HG03521 (cell line): ENCODE data around the gene HAGHL.
A peak's percentile ranks its signal among the peaks of the same experiment; 100 is the strongest.

Source experiments
- ATAC-seq: cut with Tn5 transposase; IDR thresholded peaks from one replicate; pipeline ENCODE4 v1.9.1; 2021; ENCODE audit warnings: mild to moderate bottlenecking, moderate library complexity; ENCODE audit not compliant: unreplicated experiment

Gene HAGHL

DNA sequence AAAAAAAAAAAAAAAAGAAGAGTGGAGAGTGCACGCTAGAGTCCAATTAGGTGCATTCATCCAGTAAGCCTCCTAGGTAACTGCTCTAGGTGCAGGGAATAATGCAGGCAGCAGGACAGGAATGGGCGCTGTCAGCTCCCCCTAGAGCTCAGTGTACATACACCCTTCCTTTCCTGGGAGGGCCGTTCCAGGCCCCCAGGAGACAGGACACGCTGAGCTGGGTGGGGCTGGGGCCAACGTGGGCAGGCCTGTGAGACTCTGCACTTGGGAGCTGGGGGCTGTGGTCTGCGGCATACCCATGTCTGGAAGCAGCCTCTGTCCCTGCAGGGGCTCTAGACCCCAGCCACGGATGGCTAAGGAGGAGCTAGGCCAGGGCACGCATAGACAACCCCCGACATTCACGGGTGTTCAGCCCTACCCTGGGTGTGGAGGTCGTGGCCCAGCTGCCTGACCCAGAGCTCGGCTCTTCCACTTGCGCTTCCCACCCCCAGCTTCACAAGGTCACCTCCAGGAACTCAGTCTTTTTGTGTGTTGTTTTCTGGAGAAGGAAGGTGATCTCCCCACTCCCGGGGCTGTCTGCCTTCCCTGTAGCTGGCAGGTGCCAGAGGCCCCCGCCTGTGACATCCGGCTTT, 7.0 kb upstream of the HAGHL start:
- ATAC-seq, result no peak

DNA sequence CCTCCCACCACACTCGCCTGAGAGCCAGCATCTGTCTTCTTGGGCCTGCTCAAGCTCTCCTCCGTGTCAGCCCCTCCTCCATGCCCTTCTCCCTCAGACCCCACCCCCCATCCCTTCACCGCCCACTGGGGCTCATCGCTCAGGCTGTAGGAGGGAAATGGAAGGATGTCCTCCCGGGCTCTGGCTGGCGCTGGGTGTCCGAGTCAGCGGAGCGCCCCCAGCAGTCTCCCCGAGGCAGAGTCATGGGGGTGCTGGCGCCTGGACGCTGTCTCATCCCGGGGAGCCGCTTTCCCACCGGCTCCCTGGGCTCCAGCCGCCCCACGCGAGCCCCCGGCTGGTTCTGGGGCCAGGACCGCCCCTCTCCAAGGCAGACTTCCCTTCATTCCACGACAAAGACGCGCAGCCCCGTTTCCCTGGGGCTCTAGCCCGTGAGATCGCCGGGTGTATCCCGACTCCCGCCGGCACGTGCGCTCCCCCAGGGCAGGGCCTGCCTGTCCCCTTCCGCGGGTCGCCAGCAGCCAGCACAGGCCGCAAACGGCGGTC, 6.4 kb upstream of the HAGHL start:
- peak; percentile 5 for ATAC-seq

DNA sequence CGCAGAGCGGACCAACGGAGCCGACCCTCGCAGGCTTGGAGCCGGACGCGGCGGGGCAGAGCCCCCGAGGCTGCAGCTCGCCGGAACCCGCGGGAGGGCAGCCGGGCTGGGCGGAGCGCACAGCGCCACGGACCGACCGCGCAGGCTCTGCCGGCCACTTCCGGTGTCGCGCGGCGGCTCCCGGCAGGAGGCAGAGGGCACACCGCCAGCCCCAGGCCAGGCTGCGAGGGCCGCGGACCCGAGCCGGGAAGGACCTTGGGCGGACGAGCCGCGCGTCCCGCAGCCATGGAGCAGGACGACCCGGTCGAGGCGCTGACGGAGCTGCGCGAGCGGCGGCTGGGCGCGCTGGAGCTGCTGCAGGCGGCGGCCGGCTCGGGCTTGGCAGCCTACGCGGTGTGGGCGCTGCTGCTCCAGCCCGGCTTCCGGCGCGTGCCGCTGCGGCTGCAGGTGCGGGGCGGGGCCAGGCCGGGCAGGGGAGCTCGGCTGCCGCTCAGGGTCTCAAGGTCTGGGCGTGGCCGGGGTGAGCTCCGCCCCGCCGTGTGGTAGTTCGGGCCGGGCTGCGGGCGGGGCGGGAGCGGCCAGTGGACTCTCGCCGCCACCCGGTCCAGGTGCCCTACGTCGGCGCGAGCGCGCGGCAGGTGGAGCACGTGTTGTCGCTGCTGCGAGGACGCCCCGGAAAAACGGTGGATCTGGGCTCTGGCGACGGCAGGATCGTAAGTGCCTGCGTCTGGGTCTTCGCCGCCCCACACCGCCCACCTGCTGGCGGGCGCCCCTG, 5.7 kb upstream of the HAGHL start, which contains the start of gene ANTKMT:
TSS of gene ANTKMT (plus strand) at position 157 of the 775 bp plus-strand sequence. CDS start at position 286, 129 bp downstream.
- peak; percentile 61 for ATAC-seq

DNA sequence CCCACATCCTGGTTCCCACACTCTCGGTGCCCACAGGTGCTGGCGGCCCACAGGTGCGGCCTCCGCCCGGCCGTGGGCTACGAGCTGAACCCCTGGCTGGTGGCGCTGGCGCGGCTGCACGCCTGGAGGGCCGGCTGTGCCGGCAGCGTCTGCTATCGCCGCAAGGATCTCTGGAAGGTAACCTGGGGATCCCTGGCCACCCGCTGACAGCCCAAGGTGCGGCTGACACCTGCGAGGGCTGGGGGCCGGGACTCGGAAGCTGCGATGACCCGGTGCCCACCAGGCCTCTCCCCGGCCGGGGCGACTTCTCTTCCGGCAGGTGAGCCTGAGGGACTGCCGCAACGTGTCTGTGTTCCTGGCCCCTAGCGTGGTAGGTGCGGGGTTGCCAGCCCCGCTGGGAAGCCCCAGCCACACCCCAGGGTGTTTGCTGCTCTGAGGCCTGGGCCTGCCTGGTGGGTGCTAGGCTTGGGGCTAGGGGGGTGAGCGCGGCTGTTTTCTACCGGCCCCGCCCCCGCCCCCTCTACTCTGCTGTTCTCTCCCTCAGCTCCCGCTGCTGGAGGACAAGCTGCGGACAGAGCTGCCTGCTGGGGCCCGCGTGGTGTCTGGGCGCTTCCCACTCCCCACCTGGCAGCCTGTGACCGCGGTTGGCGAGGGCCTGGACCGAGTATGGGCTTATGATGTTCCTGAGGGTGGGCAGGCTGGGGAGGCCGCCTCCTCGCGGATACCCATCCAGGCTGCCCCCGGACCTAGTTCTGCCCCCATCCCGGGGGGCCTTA, 5.0 kb upstream of the HAGHL start:
- no peak for ATAC-seq

DNA sequence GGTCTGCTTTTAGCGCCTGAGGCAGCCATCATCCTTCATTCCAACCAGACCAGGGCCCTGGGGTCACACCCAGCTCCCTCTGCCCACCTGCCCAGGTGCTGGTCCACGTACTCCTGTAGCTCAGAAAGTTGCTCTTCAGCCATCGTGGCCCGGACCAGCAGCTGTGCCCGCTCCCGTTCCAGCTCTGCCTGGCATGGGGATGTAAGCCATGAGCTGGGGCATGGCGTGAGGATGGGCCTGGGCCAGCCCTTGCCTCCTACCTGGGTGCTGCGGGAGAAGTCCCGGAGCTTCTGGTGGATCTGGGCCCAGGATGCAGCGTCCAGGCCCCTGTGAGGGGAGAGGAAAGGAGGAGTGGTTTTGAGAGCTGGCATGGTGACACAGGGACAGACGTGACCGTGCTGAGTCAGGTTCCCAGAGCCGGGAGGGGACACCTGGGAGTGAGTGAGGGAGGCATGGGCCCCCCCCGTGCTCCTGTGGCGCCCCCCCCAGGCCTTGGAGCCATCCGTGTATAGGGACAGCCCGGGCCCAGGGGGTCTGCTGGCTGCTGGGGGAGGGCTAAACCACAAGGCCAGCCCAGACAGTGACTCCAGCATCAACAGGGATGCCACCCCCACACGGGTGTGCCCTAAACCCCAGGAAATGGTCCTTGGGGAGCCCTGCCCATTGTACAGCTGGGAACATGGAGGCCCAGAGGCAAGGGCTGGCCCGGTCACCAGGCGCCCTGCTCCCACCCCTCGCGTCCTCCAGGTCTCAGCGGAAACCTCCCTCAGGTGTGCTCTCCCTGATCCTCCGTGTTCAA, 3.9 kb upstream of the HAGHL start:
- ATAC-seq, result no peak

DNA sequence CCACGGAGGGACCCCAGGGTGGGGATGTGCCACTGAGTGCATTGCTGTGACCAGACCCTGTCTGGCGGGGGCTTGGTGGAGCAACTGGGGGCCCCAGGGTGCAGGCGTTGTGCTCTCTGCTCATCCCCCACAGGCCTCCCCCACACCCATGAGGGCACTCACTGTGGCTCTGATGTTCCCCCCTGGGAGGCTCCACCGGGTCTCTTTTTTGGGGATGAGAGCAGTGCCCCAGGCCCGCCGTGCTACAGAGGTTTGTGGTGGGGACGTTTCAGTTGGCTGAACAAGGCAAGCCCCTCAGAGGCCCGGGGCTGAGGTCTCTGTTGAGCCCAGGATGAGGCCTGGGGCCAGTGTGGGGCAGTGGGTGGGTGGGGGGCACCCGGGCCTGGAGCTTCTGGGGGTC, 3.2 kb upstream of the HAGHL start:
- no peak for ATAC-seq

DNA sequence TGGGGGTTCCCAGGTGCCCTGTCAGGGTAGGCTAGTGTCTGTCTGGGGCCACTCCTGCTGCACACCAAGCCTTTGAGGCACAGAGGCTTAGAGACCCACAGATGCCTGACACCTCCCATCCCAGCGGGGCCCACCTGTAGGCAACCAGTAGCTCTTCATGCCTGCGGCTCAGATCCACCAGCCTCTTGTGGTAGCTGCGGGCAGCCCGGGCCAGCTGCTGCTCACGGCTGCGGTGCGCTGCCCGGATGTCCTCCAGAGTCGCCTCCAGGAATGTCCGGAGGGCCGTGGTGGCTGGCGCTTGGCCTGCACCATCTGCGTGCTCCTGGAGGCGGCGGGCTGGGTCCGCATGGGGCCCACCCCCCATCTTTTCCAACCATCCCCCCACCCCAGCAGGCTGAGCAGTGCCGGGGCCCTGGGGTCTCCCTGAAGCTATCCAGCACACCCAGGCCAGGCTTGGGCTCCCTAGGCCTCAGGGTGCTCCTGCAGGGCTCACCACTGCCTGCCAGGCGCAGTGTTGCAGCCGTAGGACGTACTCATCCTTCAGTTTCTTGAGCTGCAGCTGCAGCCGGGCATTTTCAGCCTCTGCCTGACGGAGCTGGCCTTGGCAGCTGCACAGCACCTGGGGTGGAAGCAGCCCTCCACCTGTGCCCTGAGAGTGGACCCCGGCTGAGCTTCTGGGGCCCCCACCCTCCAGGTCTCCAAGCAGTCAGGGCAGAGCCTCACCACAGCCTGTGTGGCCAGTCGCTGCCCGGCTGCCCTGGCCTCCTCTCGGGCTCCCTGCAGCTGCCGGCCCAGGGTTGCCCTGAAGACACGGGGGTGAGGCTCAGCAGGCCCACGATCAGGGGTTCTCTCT, 2.5 kb upstream of the HAGHL start:
- no peak for ATAC-seq

DNA sequence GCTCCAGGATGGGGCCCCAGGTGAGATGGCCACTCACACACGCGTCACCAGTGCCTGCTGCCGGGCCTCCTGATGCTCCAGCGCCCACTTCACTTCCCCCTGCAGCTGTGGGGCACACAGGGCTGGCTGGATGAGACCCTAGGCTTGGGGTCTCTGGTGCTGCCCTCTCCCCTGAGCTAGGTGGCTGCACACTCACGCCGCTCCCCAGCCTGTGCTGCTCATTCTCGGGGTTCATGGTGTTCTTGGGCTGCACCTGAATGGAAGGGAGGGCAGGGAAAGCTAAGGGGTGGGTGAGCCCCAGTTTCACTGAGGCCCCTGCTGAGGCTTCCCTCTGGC, 1.9 kb upstream of the HAGHL start:
- no peak for ATAC-seq

DNA sequence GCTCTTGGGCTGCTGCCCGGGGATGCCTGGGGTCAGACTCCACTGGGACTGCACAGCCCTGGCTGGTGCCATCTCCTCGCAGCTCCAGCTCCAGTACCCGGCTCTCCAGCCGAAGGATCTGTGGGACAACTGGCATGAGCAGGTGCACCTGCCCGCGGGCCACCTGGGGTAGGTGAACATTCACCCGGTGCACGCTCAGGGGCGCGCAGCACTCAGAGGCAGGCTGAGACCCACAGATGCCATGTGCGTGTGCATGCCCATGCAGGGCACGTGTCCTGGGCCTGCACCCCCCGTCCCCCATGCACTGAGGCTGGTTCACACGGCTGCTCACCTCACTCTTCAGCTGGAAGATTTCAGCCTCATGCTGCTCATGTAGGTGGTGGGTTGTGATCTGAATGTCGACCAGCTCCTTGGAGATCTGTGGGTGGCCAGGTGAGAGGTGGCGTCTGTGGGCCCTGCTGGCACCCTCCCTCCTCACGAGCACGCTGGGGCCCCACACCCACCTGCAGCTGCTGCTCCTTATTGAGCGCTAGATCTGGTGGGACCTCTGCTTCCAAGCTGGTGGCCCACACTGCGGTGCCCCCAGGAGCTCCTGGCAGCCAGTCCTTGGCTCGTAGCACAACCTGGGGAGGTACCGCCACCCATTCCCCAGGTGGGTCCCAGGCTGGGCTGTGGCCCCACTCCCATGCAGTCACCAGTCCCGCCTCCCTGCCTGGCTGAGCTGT, 1.3 kb upstream of the HAGHL start:
- no peak for ATAC-seq

DNA sequence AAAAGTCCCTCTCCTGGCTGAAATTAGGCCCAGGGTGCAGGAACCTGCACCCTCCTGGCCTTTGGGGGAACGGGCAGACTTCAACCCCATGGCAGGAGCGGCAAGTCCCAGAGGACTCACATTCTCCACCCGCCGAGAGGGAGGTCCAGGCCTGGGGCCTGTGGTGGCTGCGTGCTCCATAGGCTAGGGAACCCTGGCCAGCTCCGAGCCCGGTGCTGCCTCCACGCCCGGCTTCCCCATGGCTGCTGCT, 793 bp upstream of the HAGHL start:
- no peak for ATAC-seq

DNA sequence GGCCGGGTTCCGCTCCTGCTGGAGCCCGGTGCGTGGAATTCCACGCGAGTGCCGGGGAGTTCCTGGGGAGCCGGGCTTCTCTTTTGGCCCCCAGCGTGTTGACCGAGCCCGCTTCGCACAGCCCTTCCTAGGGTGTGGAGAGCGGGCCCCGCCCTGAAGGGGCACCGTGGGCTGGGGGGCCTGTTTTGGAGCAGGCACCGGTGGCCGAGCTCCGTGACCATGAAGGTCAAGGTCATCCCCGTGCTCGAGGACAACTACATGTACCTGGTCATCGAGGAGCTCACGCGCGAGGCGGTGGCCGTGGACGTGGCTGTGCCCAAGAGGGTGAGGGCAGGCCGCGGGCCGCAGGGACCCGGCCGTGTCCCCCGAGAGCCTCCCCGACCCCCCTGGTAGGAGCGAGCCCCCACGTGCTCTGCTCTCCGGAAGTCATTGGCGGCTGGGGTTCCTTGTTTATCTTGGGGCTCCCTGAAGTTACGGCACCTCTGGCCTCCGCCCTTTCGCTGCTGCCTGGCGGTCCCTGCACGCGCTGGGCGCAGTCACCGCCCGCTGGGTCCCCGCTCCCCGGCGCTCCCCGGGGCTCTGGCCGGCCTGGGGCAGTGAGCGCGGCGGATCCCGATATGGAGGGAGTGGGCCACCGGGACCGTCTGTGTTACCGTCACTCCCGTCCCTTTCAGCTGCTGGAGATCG, 528 bp downstream of the HAGHL start:
- peak; percentile 2 for ATAC-seq

DNA sequence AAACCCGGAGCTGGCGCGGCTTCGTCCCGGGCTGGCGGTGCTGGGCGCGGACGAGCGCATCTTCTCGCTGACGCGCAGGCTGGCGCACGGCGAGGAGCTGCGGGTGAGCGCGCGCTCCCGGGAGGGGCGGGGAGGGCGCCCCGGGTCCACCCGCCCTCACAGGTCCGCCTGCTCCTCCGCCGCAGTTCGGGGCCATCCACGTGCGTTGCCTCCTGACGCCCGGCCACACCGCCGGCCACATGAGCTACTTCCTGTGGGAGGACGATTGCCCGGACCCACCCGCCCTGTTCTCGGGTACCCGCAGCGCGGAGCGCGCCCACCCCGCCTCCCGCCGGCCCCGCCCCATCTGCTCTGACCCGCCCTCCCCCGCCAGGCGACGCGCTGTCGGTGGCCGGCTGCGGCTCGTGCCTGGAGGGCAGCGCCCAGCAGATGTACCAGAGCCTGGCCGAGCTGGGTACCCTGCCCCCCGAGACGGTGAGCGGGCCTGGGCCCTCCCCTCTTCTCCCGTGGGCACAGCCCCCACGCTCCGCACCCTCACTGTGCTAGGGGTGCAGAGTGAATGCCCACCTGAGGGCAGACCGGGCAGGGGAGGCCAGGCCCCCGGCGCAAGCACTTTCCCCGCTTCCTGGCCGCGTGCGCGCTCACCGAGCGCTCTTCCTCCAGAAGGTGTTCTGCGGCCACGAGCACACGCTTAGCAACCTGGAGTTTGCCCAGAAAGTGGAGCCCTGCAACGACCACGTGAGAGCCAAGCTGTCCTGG, 1.4 kb downstream of the HAGHL start:
- ATAC-seq, result peak; percentile 37

DNA sequence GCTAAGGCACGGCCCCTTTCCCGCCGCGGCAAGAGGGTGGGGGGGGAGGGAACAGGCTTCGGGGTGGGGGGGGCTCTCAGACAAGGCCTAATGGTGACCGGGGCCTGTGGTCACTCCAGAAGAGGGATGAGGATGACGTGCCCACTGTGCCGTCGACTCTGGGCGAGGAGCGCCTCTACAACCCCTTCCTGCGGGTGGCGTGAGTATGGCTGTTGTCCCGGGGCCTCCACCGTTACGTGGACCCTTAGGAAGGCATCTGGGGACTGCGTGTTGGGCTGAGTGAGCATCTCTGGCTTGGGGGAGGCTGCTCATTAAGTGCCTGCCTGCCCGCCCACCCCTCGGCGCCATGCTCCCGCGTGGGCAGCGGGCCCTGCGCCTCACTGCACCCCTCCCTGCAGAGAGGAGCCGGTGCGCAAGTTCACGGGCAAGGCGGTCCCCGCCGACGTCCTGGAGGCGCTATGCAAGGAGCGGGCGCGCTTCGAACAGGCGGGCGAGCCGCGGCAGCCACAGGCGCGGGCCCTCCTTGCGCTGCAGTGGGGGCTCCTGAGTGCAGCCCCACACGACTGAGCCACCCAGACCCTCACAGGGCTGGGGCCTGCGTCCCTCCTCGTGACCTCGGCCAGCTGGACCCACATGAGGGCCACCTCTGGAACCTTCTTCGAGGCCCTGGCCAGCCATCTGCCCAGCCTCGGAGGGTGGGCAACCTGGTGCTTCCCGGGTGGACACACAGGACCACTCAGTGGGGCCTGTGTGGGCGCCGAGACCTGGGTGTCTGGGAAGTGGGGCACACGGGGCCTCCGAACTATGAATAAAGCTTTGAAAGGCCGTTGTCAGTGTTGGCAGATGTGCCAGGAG, 2.2 kb downstream of the HAGHL start:
- ATAC-seq, result no peak

DNA sequence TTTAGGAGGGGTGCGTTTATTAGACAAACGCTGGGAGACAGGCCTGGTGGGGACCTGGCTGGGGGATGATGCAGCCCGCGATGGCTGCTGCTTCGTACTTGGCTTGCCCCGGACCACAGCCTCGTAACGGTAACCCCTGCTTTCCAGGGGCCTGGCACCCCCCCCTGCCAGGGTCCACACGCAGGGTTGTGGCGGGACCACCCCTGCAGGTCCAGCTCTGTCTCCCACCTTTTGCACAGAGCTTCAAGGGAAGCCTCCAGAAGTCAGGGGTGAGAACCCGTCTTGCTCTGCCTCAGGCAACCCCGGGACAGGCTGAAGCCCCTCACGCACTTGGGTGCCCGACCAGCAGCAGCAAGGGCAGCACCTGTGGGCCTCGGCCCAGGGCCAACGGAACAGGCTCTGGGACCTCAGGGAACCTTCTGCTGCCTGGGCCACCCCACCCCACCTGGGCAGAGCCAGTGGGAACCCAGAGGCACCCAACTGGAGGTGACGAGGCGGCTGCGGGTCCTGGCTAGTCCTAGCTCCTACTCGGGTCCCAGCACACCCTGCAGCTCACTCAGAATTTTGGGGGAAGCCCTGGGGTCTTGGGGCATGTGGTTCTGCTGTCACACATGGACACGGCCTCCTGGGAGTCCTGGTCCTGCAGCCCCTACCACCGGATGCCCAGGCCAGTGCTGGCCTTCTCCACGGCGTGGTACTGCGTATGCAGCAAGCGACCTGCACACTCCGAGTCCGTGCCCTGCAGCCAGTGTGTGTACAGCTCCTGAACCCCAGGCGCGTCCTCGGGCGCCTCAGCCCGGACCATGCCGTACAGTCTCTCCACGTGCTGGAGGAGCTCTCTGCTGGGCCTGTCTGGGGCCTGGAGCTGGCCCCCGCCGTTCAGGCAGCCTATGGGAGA, 3.1 kb downstream of the HAGHL start:
- ATAC-seq, result no peak

DNA sequence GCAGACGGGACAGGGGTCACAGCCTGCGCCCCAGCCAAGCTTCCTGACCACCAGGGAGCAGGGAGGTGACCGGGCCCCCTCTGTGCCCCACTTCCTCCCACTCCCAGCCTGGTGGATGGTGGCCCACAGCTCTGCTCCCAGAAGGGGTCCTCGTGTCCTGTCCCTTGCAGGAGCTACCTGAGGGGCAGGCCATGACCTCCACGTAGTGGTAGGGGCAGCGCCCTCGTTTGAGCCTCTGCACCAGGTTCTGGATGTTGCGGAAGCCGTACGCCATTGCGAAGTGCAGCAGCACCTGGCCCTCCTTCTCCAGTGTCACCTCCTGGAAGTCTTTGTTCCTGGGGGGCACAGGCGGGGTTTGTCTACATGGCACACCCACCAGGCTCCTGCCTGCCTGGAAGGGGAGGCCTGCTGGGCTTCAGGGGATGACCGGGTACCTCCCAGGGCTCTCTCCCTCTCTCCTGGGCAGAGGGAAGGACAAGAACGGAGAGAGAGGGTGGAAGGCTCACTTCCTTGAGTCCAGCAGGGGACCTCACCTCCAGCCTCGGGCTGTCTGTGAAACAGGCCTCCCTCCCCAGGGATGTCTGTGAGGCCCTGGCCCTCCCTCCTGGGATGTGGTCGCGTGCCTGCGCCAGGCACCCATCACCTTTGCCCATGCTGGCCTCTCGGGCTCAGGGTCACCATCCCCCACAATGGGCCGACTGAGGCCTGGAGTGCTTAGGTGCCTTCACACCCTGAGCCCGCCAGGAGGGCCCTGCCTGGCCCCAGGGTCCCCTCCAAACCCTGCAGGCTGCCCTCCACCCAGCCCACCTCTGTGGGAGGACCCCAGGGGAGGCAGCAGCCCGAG, 4.0 kb downstream of the HAGHL start:
- no peak for ATAC-seq
